KBM-7 (cell line): Measurements from ENCODE around the gene ATP8B3.
A peak's percentile ranks its signal among the peaks of the same experiment; 100 is the strongest.

Experiments used
- DNase-seq: peaks from one replicate; pipeline ENCODE4 v3.0.0-alpha.2; 2015
- in situ Hi-C: fragments of 300-500 bp; cut with MboI; formaldehyde crosslinking; loops from 2 replicates; pipeline ENCODE4 v1.14.3; 2020; ENCODE audit warnings: low sequenced_read_pairs, low pct_unique_long_range_greater_than_20kb, mixed read lengths

Gene ATP8B3

GRCh38 chr19:1822210-1822609 is 10.1 kb upstream of the ATP8B3 start:
- in situ Hi-C loops = no loop called here
- DNase-seq = no peak

- in situ Hi-C loops = no loop called here
- DNase-seq = no peak
Observed at GRCh38 chr19:1819341-1820255, 7.5 kb upstream of the ATP8B3 start.

GRCh38 chr19:1818549-1819195 is 6.6 kb upstream of the ATP8B3 start:
- DNase-seq = no peak
- in situ Hi-C loops = no loop called here

GRCh38 chr19:1817553-1818179 is 5.6 kb upstream of the ATP8B3 start:
- no peak for DNase-seq
- in situ Hi-C loops = no loop called here

DNA sequence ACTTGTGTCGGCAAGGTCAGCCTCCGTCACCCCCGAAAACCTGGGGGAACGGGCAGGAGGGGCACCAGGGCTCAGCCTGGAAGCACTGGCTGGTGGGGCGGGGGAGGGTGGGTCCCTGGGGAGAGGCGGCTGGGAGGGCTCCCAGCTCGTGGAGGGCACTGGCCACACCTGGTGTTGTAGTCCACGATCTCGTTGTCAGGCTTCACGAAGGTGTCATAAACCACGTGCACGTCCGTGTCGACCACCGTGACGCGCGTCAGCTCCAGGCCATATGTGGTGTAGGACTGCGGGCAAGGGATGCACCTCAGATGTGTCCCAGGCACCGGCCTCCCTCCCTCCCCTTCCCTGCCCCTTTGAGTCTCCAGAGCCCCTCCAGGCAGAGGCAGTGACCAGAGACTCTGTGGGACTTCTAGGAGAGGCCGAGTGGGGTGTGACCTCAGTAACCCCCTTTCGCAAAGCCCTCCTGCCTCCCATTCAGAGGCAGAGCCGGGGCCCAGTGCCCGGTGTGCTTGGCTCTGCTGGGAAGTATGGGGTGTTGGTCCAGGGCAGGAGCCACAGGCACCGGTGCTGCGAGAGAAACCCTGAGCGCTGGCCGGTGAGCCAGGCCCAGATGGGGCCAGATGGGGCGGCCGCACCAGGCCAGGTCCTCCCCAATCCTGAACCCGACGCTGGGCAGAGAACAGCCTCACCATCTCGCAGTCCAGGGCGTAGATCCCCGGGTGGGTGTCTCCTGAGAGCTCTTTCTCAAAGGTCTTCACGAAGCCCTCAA is 4.6 kb upstream of the ATP8B3 start:
- no peak for DNase-seq
- in situ Hi-C loops = no loop called here

DNA sequence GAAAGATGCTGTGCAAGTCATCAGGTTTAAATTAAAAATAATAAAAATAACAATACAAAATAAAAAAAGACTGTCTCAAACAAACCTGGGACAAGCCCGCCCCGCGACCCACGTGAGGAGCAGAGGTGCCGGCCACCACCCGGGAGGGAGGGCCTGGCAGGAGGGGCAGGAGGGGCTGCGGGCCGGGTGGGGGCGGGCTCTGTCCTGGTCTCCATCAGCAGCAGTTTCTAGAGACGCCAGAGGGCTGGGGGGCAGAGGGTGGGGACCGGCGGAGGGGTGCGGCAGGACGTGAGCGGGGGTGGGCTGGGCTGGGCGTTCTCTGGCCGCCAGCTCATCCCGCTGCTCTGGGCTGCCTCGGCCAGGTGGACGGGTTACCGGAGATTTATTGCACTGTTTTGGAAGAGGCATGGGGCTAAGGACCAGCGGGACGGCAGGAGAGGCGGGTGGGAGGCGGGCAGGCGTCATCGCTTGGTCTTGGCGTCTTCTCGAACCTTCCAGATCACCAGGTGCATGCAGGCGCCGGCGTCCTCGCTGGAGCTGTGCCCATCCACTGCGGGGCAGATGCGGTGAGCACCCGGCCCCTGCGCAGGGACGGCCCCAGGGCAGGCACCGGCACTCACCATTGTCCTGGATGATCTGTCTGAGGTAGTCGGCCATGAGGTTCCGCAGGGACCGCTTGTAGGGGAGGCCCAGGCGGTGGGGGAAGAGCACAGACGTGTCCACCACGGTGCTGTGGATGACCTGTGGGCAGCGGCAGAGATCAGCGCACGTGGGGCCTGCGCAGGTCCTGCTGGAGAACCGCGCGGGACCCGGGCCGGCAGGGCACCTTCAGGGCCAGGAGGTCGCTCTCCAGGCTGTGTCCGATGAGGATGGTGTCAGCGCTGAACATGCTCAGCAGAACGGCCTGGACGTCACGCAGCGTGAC is 3.8 kb upstream of the ATP8B3 start:
- DNase-seq = no peak
- in situ Hi-C loops = no loop called here

GRCh38 chr19:1814833-1815604 is 2.9 kb upstream of the ATP8B3 start:
- in situ Hi-C loops = no loop called here
- no peak for DNase-seq

- in situ Hi-C loops = no loop called here
Observed at GRCh38 chr19:1814391-1814790, 2.3 kb upstream of the ATP8B3 start.

DNA sequence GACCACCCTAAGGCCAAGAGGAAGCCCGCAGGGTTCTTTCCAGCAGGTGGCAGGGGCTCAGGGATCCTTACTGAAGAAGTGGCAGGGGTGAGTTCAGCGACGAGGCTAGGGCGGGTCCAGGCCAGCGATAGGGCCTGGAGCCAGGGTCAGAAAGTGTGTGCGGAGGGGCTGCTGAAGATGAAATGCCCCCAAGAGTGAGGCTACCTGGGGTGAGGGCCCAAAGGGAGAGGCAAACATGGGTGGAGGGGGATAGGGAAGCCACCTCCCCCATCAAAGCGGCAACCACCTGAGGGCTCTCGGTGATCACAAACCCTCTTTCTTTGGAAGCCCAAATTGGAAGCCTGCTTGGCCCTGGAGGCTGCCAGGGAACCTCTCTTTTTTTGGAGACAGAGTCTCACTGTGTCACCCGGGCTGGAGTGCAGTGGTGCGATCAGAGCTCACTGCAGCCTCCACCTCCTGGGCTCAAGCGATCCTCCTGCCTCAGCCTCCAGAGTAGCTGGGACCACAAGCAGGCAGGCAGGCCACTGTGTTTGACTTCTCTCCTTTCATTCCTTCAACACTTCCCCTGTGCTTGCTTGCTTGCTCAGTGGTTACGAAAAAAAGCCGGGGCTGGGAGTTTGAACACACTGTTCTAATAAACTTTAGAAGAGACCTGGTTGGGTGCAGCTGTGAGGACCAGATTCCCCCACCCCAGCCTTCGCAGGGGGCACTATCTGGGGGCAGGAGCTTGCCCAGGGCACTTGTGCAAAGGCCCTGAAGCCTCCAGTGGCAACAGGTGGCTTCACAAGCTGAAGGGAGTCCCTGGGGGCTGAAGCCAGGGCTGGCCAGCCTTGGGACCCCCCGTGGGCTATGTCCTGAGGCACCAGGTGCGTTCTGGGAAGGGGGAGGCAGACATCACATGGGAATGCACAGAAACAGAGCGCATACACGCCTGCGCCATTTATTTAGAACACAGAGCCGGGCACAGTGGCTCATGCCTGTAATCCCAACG is 1.4 kb upstream of the ATP8B3 start:
- in situ Hi-C loops = no loop called here
- no peak for DNase-seq

More at GRCh38 chr19:1814391-1814790, 2.3 kb upstream of the ATP8B3 start:
- no peak for DNase-seq

- DNase-seq = peak; percentile 98
- in situ Hi-C loops = no loop called here
Observed at GRCh38 chr19:1812426-1813191, 533 bp upstream of the ATP8B3 start.

DNA sequence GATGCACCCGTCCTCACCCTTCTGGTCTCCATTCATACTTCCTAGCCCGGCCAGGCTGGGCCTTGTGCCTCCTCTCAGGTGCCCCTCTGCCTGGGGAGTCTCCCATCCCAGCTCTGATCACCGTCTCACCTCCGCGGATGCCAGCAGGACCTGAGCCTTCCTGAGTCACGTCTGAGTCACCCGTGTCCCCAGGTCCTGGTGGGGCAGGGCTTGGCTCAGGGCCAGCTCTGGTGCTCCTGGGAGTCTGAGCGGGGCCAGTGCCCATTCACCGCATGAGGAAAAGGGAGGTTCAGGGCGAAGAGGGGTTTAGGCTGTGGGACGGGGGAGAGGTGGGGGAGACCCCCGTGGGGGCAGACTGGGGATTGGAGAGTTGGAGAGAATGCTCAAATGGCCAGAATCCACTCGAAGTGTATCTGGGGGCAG is 593 bp downstream of the ATP8B3 start:
- in situ Hi-C loops = no loop called here
- no peak for DNase-seq

DNA sequence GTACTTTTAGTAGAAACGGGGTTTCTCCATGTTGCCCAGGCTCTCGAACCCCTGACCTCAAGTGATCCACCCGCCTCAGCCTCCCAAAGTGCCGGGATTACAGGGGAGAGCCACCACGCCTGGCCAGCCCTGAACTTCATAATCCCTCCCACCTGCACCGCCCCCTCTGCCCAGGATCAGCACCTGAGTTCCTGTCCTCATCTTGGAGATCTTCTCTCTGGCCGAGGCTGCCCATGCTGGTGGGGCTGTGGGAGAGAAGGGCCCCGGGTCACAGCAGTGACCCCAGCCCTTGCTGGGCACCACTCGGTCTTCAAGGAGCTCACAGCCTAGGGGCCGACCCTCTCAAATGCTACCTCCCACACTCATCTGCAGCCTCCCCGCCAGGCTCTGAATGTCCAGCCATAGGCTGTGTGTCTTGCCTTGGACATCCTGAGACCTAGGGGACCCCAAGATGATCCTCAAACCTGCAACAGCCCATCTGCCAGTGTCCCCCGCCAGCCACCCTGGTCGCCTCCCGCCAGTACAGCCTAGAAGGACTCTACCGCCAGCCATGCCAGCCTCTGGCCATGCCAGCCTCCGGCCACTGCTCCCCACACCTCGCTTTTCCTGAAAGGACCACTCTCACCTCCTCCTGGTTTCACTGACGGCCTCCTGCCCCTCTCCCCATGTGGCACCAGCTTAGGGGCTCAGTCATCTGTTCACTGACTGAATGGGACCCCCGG is 1.5 kb downstream of the ATP8B3 start:
- DNase-seq = no peak
- in situ Hi-C loops = no loop called here

- in situ Hi-C loops = no loop called here
- no peak for DNase-seq
Observed at GRCh38 chr19:1809678-1810077, 2.4 kb downstream of the ATP8B3 start.

- no peak for DNase-seq
- in situ Hi-C loops = no loop called here
Observed at GRCh38 chr19:1808395-1808731, 3.7 kb downstream of the ATP8B3 start.

GRCh38 chr19:1807695-1808394 is 4.2 kb downstream of the ATP8B3 start:
- in situ Hi-C loops = no loop called here
- DNase-seq = no peak
